ENCODE data around the gene TBC1D22A. TPM values are rescaled to one million over a fixed set of nuclear protein-coding genes. Genes with fewer than 3 reads are reported as not detected.

TBC1D22A gene
- total and polyA plus RNA-seq, 2 donors from 2014 or later, result 24.6 to 39.4 TPM

DNA sequence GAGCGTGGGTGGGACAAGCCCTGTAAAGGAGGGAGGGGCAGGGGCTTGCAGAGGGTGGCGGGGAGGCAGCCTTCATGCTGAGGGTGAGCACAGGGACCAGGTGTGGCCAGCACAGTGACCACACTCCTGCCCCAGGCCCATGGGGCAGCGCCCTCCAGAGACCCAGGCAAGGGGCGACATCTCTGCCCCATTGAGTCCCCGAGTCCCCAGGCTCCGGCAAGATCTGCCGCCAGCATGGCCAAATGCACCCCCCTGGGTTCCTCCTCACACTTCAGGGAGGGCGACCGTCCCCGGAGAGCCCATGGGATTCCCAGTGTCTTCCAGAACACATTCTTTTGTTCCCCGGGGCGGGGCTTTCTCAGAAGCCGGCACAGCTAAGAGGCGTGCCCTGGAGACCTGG lies 362.5 kb downstream of the TBC1D22A start:
- DNase-seq (peak in 1 of 5 donors; percentile 30), FAIRE-seq (no peak)
- H3K36me3 ChIP-seq (ENCODE audit: control insufficient read depth in 2 of 3, insufficient read depth in 3 of 3, low read length in 3 of 3), result no peaks in the 10 kb centered on the region
- TF ChIP-seq, protein P1, sequence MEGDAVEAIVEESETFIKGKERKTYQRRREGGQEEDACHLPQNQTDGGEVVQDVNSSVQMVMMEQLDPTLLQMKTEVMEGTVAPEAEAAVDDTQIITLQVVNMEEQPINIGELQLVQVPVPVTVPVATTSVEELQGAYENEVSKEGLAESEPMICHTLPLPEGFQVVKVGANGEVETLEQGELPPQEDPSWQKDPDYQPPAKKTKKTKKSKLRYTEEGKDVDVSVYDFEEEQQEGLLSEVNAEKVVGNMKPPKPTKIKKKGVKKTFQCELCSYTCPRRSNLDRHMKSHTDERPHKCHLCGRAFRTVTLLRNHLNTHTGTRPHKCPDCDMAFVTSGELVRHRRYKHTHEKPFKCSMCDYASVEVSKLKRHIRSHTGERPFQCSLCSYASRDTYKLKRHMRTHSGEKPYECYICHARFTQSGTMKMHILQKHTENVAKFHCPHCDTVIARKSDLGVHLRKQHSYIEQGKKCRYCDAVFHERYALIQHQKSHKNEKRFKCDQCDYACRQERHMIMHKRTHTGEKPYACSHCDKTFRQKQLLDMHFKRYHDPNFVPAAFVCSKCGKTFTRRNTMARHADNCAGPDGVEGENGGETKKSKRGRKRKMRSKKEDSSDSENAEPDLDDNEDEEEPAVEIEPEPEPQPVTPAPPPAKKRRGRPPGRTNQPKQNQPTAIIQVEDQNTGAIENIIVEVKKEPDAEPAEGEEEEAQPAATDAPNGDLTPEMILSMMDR (IDR thresholded peaks at IDR 0.05; ENCODE audit: borderline replicate concordance, extremely low read depth, insufficient read depth), result no peak
- H3K9me3 ChIP-seq (ENCODE audit: control insufficient read depth in 2 of 3, insufficient read depth in 1 of 3, low read length in 3 of 3), result no peaks in the 10 kb centered on the region
- no peak overlapping the region for H3K4me3 ChIP-seq (ENCODE audit: low read length in 3 of 3)
- no peaks in the 10 kb centered on the region for H3K4me1 ChIP-seq (ENCODE audit: control insufficient read depth in 2 of 3, insufficient read depth in 2 of 3, low read depth in 1 of 3, low read length in 3 of 3)
- H3K9ac ChIP-seq (ENCODE audit: low read length in 3 of 3), result no peak overlapping the region
- intact Hi-C loops (cut with DNase I), result no loop called here
- no peaks in the 10 kb centered on the region for H3K27me3 ChIP-seq (ENCODE audit: control insufficient read depth, insufficient read depth, low read length)
- H3K27ac ChIP-seq (ENCODE audit: low read depth in 2 of 2, low read length in 2 of 2), result no peak overlapping the region

DNA sequence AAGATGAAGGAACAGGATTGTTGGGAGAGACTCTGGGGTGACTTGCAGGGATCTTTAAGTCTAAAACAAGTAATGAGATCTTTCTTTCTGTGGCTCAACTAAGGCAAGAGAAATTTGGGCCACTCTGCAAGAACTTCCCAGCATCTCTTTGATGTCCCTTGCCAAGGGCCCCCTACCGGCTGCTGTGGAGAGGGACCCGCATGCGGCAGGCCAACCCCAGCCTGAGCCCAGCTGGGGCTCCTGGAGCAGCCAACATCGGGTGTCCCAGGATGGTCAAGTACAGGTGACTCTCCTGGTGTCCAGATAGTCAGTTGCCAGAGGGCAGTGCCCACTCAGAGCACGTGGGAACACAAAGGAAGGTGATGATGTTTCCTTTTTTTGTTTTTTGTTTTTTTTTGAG lies 363.2 kb downstream of the TBC1D22A start:
- no peaks in the 10 kb centered on the region for H3K9me3 ChIP-seq (ENCODE audit: control insufficient read depth in 2 of 3, insufficient read depth in 1 of 3, low read length in 3 of 3)
- H3K4me1 ChIP-seq (ENCODE audit: control insufficient read depth in 2 of 3, insufficient read depth in 2 of 3, low read depth in 1 of 3, low read length in 3 of 3), result no peaks in the 10 kb centered on the region
- no peaks in the 10 kb centered on the region for H3K27me3 ChIP-seq (ENCODE audit: control insufficient read depth, insufficient read depth, low read length)
- TF ChIP-seq, protein P1 (IDR thresholded peaks at IDR 0.05; ENCODE audit: borderline replicate concordance, extremely low read depth, insufficient read depth), result no peak
- no peak overlapping the region for H3K4me3 ChIP-seq (ENCODE audit: low read length in 3 of 3)
- H3K9ac ChIP-seq (ENCODE audit: low read length in 3 of 3), result no peak overlapping the region
- intact Hi-C loops (cut with DNase I), result no loop called here
- no peaks in the 10 kb centered on the region for H3K36me3 ChIP-seq (ENCODE audit: control insufficient read depth in 2 of 3, insufficient read depth in 3 of 3, low read length in 3 of 3)
- FAIRE-seq (no peak), DNase-seq (peak in 1 of 5 donors; percentile 34)
- H3K27ac ChIP-seq (ENCODE audit: low read depth in 2 of 2, low read length in 2 of 2), result no peak overlapping the region

DNA sequence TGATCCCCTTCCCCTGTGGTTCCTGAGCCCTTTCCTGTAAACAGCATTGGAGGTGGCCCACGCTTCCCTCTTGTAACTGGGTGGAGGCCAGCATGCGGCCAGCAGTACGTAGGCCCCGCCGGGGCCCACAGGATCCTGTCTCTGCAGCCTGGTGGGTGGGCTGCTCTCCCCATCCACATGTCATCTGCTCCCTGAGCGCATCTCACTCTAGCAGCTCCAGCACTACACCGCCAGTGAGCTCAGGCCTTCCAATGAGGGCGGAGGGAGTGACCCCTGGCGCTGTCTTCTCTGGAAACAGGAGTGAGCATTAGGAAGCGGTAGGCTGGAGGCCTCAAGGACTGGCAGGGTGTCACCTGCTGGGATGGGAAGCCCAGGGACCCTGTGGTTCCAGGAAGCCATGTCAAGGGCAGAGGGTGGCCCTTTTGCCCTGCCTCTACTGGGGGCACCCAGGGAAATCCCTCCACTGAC lies 363.9 kb downstream of the TBC1D22A start:
- TF ChIP-seq, protein P1 (IDR thresholded peaks at IDR 0.05; ENCODE audit: borderline replicate concordance, extremely low read depth, insufficient read depth), result no peak
- DNase-seq (peak in 1 of 5 donors; percentile 31), FAIRE-seq (no peak)
- Histone ChIP-seq H3K4me1 (ENCODE audit: control insufficient read depth in 2 of 3, insufficient read depth in 2 of 3, low read depth in 1 of 3, low read length in 3 of 3) (no peaks in the 10 kb centered on the region), H3K9me3 (ENCODE audit: control insufficient read depth in 2 of 3, insufficient read depth in 1 of 3, low read length in 3 of 3) (no peaks in the 10 kb centered on the region), H3K27me3 (ENCODE audit: control insufficient read depth, insufficient read depth, low read length) (no peaks in the 10 kb centered on the region), H3K9ac (ENCODE audit: low read length in 3 of 3) (no peak overlapping the region), H3K4me3 (ENCODE audit: low read length in 3 of 3) (no peak overlapping the region), H3K27ac (ENCODE audit: low read depth in 2 of 2, low read length in 2 of 2) (no peak overlapping the region), H3K36me3 (ENCODE audit: control insufficient read depth in 2 of 3, insufficient read depth in 3 of 3, low read length in 3 of 3) (no peaks in the 10 kb centered on the region)
- intact Hi-C loops (cut with DNase I), result no loop called here

DNA sequence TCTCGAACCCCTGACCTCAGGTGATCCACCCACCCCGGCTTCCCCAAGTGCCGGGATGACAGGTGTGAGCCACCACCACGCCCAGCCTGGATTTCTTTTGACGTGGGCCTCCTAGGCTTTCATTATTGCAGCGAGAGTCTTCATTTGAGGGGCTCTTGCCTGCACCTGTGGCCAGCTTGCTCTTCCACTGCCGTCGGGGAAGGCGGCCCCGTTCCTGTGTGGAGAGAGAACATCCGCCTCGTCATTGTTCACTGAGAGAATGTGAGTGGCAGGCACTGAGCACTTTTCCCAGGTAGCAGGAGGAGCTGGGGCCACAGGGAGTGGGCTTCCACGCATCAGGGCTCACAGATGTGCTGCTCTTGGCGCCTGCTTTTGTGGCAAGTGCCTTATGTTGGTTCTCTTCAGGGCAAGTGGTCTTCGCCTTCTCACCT lies 365.0 kb downstream of the TBC1D22A start:
- Histone ChIP-seq H3K4me3 (ENCODE audit: low read length in 3 of 3) (no peak overlapping the region), H3K9me3 (ENCODE audit: control insufficient read depth in 2 of 3, insufficient read depth in 1 of 3, low read length in 3 of 3) (no peaks in the 10 kb centered on the region), H3K36me3 (ENCODE audit: control insufficient read depth in 2 of 3, insufficient read depth in 3 of 3, low read length in 3 of 3) (no peaks in the 10 kb centered on the region), H3K27ac (ENCODE audit: low read depth in 2 of 2, low read length in 2 of 2) (no peak overlapping the region), H3K9ac (ENCODE audit: low read length in 3 of 3) (no peak overlapping the region), H3K27me3 (ENCODE audit: control insufficient read depth, insufficient read depth, low read length) (no peaks in the 10 kb centered on the region), H3K4me1 (ENCODE audit: control insufficient read depth in 2 of 3, insufficient read depth in 2 of 3, low read depth in 1 of 3, low read length in 3 of 3) (no peaks in the 10 kb centered on the region)
- DNase-seq, result peak in 1 of 5 donors; percentile 20
- TF ChIP-seq, protein P1 (IDR thresholded peaks at IDR 0.05; ENCODE audit: borderline replicate concordance, extremely low read depth, insufficient read depth), result no peak
- no peak for FAIRE-seq
- intact Hi-C loops (cut with DNase I), result no loop called here
